Measurements from ENCODE around the gene TTC9C. TPM values are rescaled to one million over a fixed set of nuclear protein-coding genes. Genes with fewer than 3 reads are reported as not detected.

Gene TTC9C
- total and polyA plus RNA-seq, 2 of the 13 experiments (the other 11 are each of a cell fraction or from before 2014, with no cell fraction given) = 28.0 to 36.4 TPM

- peak; percentile 77 for TF ChIP-seq ZBTB26 (CRISPR knock-in tag; IDR thresholded peaks at IDR 0.05; ENCODE audit: borderline replicate concordance)
- no peak for TF ChIP-seq PRDM15 (CRISPR knock-in tag; IDR thresholded peaks at IDR 0.05)
- no peak for TF ChIP-seq ZFAT (CRISPR knock-in tag; conservative IDR thresholded peaks at IDR 0.05)
- peak; percentile 27; the same call in 1 of the 2 replicates for TF ChIP-seq PRDM10 (CRISPR knock-in tag; IDR thresholded peaks at IDR 0.05; ENCODE audit: low read depth)
- TF ChIP-seq ZNF468 (CRISPR knock-in tag; IDR thresholded peaks at IDR 0.05) = no peak
- no peak for TF ChIP-seq ZNF775 (CRISPR knock-in tag; IDR thresholded peaks at IDR 0.05; ENCODE audit: borderline replicate concordance)
- TF ChIP-seq ZBTB40 (IDR thresholded peaks at IDR 0.05) = no peak
- TF ChIP-seq ZBTB40 (CRISPR knock-in tag; IDR thresholded peaks at IDR 0.05) = peak; percentile 87
- peak in 1 of 2 experiments; percentile 78; a peak in 2 of 4 replicates for TF ChIP-seq KLF16 (CRISPR knock-in tag; IDR thresholded peaks at IDR 0.05)
These were observed 49.3 kb upstream of the TTC9C start, which contains the start of gene UBXN1 (continued) for GRCh38 chr11:62678770-62679696.
